Suprapubic skin (tissue), 4 donors: ENCODE data around the gene TRIM8.

Source experiments
- EP300 ChIP-seq: sonication (generic); formaldehyde crosslinking; IDR thresholded peaks from one replicate; pipeline ENCODE4 v1.6.1; 2017; ENCODE audit warnings: antibody characterized with exemption
- POLR2A ChIP-seq, 2 donors: fragments of 450-650 bp; IDR thresholded peaks; one replicate each; pipeline ENCODE4 v1.6.1; 2017; ENCODE audit warnings: antibody characterized with exemption in 2 of 2, mild to moderate bottlenecking in 2 of 2, moderate library complexity in 2 of 2
- POLR2AphosphoS5 ChIP-seq, 3 donors: sonication (generic); formaldehyde crosslinking; IDR thresholded peaks; one replicate each; pipeline ENCODE4 v1.6.1; 2017; ENCODE audit warnings: antibody characterized with exemption in 3 of 3
- TF ChIP-seq, protein P1 (sequence below), 2 donors: fragments of 200-600 bp in 1 of 2; fragments of 450-650 bp in 1 of 2; sonication (generic) in 1 of 2; IDR thresholded peaks; one replicate each; pipeline ENCODE4 v1.5.1; 2016 to 2019; ENCODE audit warnings: antibody characterized with exemption in 2 of 2, mild to moderate bottlenecking in 1 of 2, moderate library complexity in 1 of 2

DNA sequence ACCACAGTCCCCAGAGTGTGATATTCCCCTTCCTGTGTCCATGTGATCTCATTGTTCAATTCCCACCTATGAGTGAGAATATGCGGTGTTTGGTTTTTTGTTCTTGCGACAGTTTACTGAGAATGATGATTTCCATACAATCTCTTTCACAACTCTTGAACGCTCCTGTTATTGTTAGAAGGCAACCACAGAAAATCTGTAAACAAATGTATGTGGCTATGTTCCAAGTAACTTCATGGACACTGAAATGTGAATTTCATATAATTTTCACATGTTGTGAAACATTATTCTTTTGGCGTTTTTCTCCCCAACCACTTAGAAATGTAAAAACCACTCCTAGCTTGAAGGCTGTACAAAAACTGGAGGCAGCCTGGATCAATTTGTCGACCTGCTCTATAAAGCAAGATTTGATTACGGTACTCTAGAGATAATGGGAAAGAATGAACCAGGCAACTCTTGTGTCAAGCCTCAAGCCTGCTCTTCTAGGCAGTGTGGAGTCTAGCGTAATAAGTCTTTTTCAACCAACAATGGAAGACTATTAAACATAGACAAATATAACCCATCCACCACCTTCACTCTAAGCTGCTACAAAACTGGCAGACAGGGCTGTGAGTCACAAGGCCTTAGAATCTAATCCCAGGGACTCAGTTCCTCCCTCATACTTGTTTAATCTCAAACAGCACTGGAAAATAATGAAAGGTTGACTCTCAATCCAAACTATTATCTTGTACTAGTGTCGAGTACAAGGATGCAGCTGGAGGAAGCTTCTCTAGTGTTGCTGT, 47.2 kb downstream of the TRIM8 start:
- TF ChIP-seq, protein P1, sequence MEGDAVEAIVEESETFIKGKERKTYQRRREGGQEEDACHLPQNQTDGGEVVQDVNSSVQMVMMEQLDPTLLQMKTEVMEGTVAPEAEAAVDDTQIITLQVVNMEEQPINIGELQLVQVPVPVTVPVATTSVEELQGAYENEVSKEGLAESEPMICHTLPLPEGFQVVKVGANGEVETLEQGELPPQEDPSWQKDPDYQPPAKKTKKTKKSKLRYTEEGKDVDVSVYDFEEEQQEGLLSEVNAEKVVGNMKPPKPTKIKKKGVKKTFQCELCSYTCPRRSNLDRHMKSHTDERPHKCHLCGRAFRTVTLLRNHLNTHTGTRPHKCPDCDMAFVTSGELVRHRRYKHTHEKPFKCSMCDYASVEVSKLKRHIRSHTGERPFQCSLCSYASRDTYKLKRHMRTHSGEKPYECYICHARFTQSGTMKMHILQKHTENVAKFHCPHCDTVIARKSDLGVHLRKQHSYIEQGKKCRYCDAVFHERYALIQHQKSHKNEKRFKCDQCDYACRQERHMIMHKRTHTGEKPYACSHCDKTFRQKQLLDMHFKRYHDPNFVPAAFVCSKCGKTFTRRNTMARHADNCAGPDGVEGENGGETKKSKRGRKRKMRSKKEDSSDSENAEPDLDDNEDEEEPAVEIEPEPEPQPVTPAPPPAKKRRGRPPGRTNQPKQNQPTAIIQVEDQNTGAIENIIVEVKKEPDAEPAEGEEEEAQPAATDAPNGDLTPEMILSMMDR (IDR thresholded peaks at IDR 0.05), result no peak
- TF ChIP-seq POLR2AphosphoS5 (IDR thresholded peaks at IDR 0.05) (no peak), EP300 (no peak), POLR2A (IDR thresholded peaks at IDR 0.05) (no peak)
